HL-60 (cell line): ENCODE data around the gene P2RX2.

Experiments
- DNase-seq, 2 experiments: peaks; one replicate each; pipeline ENCODE4 v3.0.0-alpha.2; 2010 to 2020; ENCODE audit warnings: low read depth in 1 of 2, low spot score in 1 of 2
- H3K27ac ChIP-seq: fragments of 250-450 bp; sonication (Bioruptor Pico); replicated peaks from 2 replicates; pipeline ENCODE4 v1.5.1; 2020; ENCODE audit warnings: mild to moderate bottlenecking, moderate library complexity
- H3K27me3 ChIP-seq: fragments of 250-450 bp; sonication (Bioruptor Pico); 2 replicates; pipeline ENCODE4 v1.5.1; 2021; ENCODE audit warnings: mild to moderate bottlenecking, moderate library complexity; ENCODE audit not compliant: insufficient read depth, poor library complexity, severe bottlenecking
- H3K4me3 ChIP-seq: replicated peaks from 2 replicates; pipeline ENCODE4 v1.5.1; 2011; ENCODE audit warnings: mild to moderate bottlenecking, control low read depth, low read length; ENCODE audit not compliant: insufficient read depth
- GABPA ChIP-seq: IDR thresholded peaks from 2 replicates; pipeline ENCODE4 v1.6.1; 2012; ENCODE audit warnings: low read depth
- POLR2AphosphoS5 ChIP-seq: IDR thresholded peaks from 2 replicates; pipeline ENCODE4 v1.6.1; 2012; ENCODE audit warnings: low read depth
- SPI1 ChIP-seq: IDR thresholded peaks from 2 replicates; pipeline ENCODE4 v1.6.1; 2012; ENCODE audit warnings: low read depth, mild to moderate bottlenecking, borderline replicate concordance
- TF ChIP-seq, protein P1 (sequence below): IDR thresholded peaks from one replicate; pipeline ENCODE4 v1.5.1; 2011; ENCODE audit warnings: low read length, control low read depth, inconsistent platforms; ENCODE audit not compliant: insufficient read depth
- TF ChIP-seq, protein P2 (sequence below): IDR thresholded peaks from 2 replicates; pipeline ENCODE4 v1.6.1; 2012; ENCODE audit warnings: low read depth; ENCODE audit not compliant: insufficient replicate concordance

The P2RX2 gene

DNA sequence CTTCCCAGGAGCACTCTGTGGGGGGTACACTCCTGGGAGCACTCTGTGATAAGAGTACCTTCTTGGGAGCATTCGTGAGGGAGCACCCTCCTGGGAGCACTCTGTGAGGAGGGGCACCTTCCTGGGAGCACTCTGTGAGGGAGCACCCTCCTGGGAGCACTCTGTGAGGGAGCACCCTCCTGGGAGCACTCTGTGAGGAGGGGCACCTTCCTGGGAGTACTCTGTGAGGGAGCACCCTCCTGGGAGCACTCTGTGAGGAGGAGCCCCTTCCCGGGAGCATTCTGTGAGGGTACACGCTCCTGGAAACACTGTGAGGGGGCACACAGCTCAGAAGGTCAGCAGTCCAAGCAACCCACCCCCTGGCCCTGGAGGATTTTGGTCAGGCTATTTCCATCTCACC is 30.8 kb upstream of the P2RX2 start:
- Histone ChIP-seq H3K4me3 (no peak overlapping the region), H3K27ac (no peak overlapping the region), H3K27me3 (peaks cover 18% of the 10 kb centered on the region)
- no peak for TF ChIP-seq POLR2AphosphoS5
- TF ChIP-seq, protein P1, sequence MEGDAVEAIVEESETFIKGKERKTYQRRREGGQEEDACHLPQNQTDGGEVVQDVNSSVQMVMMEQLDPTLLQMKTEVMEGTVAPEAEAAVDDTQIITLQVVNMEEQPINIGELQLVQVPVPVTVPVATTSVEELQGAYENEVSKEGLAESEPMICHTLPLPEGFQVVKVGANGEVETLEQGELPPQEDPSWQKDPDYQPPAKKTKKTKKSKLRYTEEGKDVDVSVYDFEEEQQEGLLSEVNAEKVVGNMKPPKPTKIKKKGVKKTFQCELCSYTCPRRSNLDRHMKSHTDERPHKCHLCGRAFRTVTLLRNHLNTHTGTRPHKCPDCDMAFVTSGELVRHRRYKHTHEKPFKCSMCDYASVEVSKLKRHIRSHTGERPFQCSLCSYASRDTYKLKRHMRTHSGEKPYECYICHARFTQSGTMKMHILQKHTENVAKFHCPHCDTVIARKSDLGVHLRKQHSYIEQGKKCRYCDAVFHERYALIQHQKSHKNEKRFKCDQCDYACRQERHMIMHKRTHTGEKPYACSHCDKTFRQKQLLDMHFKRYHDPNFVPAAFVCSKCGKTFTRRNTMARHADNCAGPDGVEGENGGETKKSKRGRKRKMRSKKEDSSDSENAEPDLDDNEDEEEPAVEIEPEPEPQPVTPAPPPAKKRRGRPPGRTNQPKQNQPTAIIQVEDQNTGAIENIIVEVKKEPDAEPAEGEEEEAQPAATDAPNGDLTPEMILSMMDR, result no peak
- no peak for TF ChIP-seq GABPA
- TF ChIP-seq, protein P2, sequence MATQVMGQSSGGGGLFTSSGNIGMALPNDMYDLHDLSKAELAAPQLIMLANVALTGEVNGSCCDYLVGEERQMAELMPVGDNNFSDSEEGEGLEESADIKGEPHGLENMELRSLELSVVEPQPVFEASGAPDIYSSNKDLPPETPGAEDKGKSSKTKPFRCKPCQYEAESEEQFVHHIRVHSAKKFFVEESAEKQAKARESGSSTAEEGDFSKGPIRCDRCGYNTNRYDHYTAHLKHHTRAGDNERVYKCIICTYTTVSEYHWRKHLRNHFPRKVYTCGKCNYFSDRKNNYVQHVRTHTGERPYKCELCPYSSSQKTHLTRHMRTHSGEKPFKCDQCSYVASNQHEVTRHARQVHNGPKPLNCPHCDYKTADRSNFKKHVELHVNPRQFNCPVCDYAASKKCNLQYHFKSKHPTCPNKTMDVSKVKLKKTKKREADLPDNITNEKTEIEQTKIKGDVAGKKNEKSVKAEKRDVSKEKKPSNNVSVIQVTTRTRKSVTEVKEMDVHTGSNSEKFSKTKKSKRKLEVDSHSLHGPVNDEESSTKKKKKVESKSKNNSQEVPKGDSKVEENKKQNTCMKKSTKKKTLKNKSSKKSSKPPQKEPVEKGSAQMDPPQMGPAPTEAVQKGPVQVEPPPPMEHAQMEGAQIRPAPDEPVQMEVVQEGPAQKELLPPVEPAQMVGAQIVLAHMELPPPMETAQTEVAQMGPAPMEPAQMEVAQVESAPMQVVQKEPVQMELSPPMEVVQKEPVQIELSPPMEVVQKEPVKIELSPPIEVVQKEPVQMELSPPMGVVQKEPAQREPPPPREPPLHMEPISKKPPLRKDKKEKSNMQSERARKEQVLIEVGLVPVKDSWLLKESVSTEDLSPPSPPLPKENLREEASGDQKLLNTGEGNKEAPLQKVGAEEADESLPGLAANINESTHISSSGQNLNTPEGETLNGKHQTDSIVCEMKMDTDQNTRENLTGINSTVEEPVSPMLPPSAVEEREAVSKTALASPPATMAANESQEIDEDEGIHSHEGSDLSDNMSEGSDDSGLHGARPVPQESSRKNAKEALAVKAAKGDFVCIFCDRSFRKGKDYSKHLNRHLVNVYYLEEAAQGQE, result no peak
- no peak for TF ChIP-seq SPI1
- no peak for DNase-seq

DNA sequence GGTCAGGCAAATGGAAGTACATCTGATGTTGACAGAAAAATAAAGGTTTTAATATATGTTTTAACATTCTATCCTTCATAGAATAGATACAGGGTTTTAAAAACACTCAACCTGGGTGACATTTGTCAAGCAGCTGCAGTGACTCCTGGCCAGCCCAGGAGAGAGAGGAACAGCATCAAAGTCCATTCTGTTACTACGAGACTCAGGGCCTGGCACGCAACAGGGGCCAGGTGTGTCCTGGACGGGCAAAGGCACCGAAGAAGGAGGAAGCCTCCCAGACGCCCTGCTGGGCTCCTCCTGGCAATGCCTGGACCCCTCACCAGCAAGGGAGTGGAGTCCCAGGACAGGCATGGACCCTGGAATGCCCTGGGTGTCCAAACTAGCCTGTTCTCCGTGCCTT is 30.3 kb upstream of the P2RX2 start:
- TF ChIP-seq, protein P1, result no peak
- TF ChIP-seq GABPA (no peak), POLR2AphosphoS5 (no peak), SPI1 (no peak)
- TF ChIP-seq, protein P2, result no peak
- no peak for DNase-seq
- Histone ChIP-seq H3K27ac (no peak overlapping the region), H3K4me3 (no peak overlapping the region), H3K27me3 (peaks cover 18% of the 10 kb centered on the region)

DNA sequence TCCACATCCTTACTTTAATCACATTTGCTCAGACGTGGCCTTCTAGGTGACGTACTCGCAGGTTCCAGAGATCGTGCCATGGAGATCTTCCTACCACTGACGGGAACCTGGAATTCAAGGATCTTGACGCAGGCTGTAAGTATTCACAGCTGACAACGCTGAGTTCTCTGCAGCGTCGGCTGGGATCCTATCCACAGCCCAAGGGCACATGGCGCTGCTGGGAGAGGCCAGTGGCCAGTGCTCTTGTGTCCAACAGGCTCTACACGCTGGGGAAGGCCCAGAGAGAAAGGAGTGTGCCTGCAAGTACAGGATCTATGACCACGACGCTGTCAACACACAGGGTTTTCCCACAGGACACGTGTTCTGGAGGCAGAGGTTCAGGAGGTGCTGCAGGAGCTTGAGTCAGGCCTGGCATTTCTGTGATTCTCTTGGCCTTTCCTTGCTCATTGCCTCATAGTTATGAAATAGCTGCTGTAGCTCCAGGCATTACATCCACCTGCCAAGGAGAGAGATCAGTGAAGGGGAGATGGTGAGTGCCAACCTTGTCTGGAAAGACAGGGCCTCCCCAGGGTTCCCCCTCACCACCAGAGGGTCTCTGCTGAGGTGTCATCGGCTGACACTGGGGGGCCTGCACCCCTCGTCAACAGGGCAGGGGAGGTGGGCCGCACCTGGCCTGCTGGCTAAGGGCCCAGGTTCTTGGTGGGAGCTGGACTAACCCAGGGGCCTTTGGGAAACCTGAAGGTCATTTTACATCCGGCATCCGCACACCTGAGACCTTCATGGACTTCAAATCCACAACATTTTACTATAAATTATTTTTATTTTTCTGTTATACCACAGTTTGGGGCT is 29.5 kb upstream of the P2RX2 start:
- no peak for DNase-seq

More for the DNA sequence above, 29.5 kb upstream of the P2RX2 start:
- no peak for TF ChIP-seq SPI1
- TF ChIP-seq, protein P1, result no peak
- TF ChIP-seq POLR2AphosphoS5, result no peak
- TF ChIP-seq, protein P2, result no peak
- TF ChIP-seq GABPA, result no peak
- no peak overlapping the region for H3K27ac ChIP-seq
- no peak overlapping the region for H3K4me3 ChIP-seq
- peaks cover 19% of the 10 kb centered on the region for H3K27me3 ChIP-seq
